NT2/D1 (cell line): Measurements from ENCODE around the gene EHBP1L1.

Source experiments
- DNase-seq: peaks from one replicate; pipeline ENCODE4 v3.0.0-alpha.2; 2011; ENCODE audit warnings: low read depth, low spot score
- H3K27me3 ChIP-seq: 2 replicates; pipeline ENCODE4 v1.6.0; 2011; ENCODE audit warnings: mild to moderate bottlenecking; ENCODE audit not compliant: insufficient read length, insufficient read depth
- H3K36me3 ChIP-seq: 2 replicates; pipeline ENCODE4 v1.6.1; 2011; ENCODE audit warnings: mild to moderate bottlenecking, low read length, mixed read lengths; ENCODE audit not compliant: insufficient read depth, insufficient read length
- H3K4me1 ChIP-seq: 2 replicates; pipeline ENCODE4 v1.5.1; 2011; ENCODE audit not compliant: insufficient read depth, insufficient read length
- H3K4me3 ChIP-seq: 2 replicates; pipeline ENCODE4 v1.5.1; 2011; ENCODE audit warnings: low read depth; ENCODE audit not compliant: insufficient read length
- H3K9ac ChIP-seq: 2 replicates; pipeline ENCODE4 v1.6.0; 2011; ENCODE audit warnings: low read depth; ENCODE audit not compliant: insufficient read length
- H3K9me3 ChIP-seq: 2 replicates; pipeline ENCODE4 v1.5.1; 2011; ENCODE audit warnings: mild to moderate bottlenecking, low read length; ENCODE audit not compliant: insufficient read depth
- SUZ12 ChIP-seq: IDR thresholded peaks from 2 replicates; pipeline ENCODE4 v1.6.1; 2011; ENCODE audit not compliant: insufficient read length, insufficient read depth; ENCODE audit errors: extremely low read depth
- YY1 ChIP-seq: IDR thresholded peaks from 2 replicates; pipeline ENCODE4 v1.6.1; 2011; ENCODE audit not compliant: insufficient read length, insufficient read depth
- ZNF274 ChIP-seq: IDR thresholded peaks from 2 replicates; pipeline ENCODE4 v1.6.1; 2011; ENCODE audit warnings: mild to moderate bottlenecking, low read depth, low read length

EHBP1L1 gene

DNA sequence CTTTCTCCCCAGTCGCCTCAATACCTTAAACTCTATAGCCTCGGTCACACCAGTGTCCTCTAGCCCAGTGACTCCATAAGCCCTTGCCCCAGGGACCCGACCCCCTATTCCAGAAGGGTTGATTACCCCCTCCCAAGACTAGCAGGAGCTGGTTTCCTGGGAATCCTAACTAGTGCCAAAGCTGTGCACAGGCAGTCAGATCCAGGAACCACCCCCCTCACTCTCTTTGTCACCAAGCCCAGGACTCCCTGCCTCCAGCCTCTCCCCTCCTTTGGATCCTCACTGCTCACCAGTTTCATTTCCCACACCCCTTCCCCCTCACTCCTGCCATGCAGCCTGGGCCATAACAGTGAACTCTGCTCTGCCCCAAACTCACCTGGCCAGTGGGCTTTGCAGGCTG is 27.5 kb upstream of the EHBP1L1 start:
- TF ChIP-seq SUZ12 (no peak), YY1 (no peak), ZNF274 (no peak)
- H3K4me1 ChIP-seq: peaks cover 27% of the 10 kb centered on the region

DNA sequence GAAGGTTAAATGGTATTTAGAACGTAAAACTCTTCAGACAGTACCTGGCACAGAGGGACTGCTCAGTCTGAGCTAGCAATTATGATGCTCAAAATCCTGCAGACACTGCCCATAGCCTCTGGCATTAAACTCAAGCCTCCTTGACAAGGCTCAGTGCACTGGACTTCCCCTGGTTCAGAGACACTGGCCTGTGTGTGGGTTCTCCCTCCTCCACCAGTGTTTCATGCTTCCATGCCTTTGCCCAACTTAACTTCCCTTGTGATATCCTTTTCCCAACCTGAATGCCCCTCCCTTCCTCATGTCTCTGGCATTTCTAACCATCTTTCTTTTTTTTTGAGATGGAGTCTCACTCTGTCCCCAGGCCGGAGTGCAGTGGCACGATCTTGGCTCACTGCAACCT is 26.8 kb upstream of the EHBP1L1 start:
- Histone ChIP-seq H3K4me3 (no peak overlapping the region), H3K4me1 (peaks cover 32% of the 10 kb centered on the region), H3K27me3 (peaks cover 22% of the 10 kb centered on the region), H3K9me3 (no peaks in the 10 kb centered on the region), H3K36me3 (no peaks in the 10 kb centered on the region), H3K9ac (no peak overlapping the region)
- TF ChIP-seq ZNF274 (no peak), SUZ12 (no peak), YY1 (no peak)
- no peak for DNase-seq

More for the DNA sequence above, 27.5 kb upstream of the EHBP1L1 start:
- no peak for DNase-seq
- peaks cover 22% of the 10 kb centered on the region for H3K27me3 ChIP-seq
- no peak overlapping the region for H3K4me3 ChIP-seq
- peak overlapping the region; percentile 6 for H3K9ac ChIP-seq
- no peaks in the 10 kb centered on the region for H3K36me3 ChIP-seq
- H3K9me3 ChIP-seq: no peaks in the 10 kb centered on the region

DNA sequence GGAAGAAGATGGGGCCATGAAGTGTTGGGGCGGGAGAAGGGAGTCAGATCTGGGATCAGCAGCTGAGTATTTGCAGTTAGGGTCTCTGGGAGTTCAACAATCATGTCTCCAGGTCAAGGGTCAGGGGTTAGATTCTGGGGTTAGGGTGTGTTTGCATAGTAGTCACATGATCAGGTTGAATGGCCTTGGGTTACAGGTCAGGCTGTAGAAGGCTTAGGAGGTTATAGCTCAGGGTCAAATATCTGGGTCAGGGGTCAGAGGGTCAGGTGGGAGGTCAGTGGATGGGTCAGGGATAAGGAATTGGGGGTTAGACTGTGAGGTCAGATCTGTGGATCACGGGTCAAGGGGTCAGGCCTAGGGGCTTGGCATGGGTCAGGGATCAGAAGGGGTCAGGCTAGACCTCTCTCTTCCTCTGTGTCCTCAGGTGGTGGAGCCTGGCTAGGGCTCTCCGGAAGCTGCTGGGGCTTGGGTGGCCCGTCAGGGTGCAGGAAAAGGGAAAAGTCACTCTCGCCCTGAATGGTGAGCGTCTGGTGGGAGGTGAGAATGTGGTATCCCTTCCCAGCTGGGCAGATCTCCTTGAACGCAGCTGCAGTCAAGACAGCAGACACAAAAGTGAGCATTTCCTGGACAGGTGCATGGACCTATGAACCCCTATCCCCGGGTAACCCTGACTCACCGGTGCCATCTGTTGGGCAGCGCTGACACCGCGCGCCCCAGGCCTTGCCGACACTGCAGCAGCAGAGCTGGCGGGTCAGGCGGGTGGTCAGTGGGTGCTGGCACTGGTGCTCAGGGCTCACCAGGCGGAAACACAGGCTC is 24.1 kb upstream of the EHBP1L1 start:
- DNase-seq: no peak
- Histone ChIP-seq H3K27me3 (peaks cover 2% of the 10 kb centered on the region), H3K9ac (peak overlapping the region; percentile 37), H3K36me3 (no peaks in the 10 kb centered on the region), H3K9me3 (no peaks in the 10 kb centered on the region), H3K4me1 (peaks cover 45% of the 10 kb centered on the region), H3K4me3 (no peak overlapping the region)
- TF ChIP-seq ZNF274 (no peak), SUZ12 (no peak), YY1 (no peak)

- peaks cover 2% of the 10 kb centered on the region for H3K27me3 ChIP-seq
- TF ChIP-seq ZNF274: no peak
- no peak for TF ChIP-seq YY1
- no peak for TF ChIP-seq SUZ12
- H3K4me3 ChIP-seq: no peak overlapping the region
- H3K36me3 ChIP-seq: no peaks in the 10 kb centered on the region
- no peak for DNase-seq
- H3K4me1 ChIP-seq: peaks cover 45% of the 10 kb centered on the region
- H3K9ac ChIP-seq: peak overlapping the region; percentile 37
- H3K9me3 ChIP-seq: no peaks in the 10 kb centered on the region
These were observed 23.4 kb upstream of the EHBP1L1 start for GRCh38 chr11:65552388-65552951.

DNA sequence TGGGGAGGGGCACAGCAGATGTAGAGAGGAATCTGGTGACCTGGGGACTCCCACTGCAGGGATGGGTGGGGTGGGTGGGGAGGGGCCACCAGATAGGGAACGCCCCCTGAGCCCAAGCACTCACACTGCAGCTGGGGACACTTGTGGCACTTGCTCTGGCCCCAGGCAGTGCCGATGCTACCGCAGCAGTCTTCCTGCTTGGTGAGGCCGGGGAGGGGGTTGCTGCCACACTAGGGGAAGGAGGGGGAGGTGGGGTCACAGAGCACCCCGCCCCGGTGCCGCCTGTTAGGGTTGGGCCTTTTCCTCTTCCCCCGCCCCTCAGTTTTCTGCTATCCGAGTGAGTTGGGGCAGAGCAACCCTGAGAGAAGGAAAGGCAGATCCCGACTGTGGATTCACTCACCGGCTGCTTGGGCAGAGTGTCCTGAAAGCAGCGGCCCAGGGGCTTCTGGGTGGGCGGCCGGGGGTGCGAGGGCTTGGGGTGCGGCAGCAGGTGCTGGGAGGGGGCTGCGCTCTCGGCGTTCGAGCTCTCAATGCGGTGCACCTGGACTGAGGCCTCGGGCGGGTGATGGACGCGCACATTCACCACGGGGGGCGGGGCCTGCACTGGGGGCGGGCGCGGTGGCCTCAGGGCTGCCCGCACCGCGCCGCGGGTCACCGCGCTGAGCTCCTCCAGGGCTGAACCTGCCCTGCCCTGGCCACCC is 22.4 kb upstream of the EHBP1L1 start:
- no peaks in the 10 kb centered on the region for H3K36me3 ChIP-seq
- H3K4me3 ChIP-seq: no peak overlapping the region

DNA sequence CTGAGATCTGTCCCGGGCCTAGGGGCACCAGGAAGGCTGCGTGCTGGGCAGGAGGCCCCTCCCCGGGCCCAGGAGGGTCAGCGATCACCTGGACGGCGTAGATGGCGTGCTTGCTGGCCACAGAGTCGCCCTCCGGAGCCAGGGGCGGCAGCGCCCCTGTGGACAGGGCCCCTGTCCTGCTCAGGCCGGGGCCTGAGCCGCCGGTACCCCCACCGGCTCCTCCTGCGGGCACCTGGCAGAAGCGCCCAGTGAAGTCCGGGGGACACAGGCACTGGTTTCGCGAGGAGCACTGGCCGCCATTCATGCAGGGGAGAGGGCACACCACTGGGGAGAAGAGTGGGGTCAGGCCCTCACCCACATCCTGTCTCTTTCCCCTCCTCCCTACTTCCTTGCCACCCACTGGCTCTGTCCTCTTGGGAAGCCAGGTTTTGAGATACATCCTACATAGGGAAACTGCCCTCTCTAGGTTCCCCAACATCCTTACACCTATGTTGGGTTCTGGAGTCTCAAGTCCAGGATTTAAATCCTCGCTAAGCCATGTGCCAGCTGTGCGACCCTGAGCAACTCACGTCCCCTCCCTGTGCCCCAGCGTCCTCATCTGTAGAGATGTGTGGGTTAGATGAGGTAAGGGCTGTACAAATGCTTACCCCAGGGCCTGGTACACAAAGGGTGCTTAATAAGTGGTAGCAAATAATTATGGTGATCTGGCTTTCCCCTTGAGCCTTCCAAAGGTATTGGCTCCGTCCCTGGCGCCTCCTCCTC is 21.6 kb upstream of the EHBP1L1 start:
- Histone ChIP-seq H3K9me3 (no peaks in the 10 kb centered on the region), H3K36me3 (no peaks in the 10 kb centered on the region), H3K4me1 (peaks cover 45% of the 10 kb centered on the region), H3K27me3 (no peaks in the 10 kb centered on the region), H3K4me3 (no peak overlapping the region), H3K9ac (peak overlapping the region; percentile 57)
- no peak for DNase-seq
- TF ChIP-seq SUZ12 (no peak), YY1 (no peak), ZNF274 (no peak)

More for the DNA sequence above, 22.4 kb upstream of the EHBP1L1 start:
- Histone ChIP-seq H3K9ac (peak overlapping the region; percentile 57), H3K27me3 (peaks cover 2% of the 10 kb centered on the region), H3K4me1 (peaks cover 43% of the 10 kb centered on the region), H3K9me3 (no peaks in the 10 kb centered on the region)
- no peak for DNase-seq
- no peak for TF ChIP-seq ZNF274
- no peak for TF ChIP-seq YY1
- TF ChIP-seq SUZ12: no peak
